T1000 (cell line): Measurements from ENCODE around the gene ZDHHC24.
"Not testable (repeated sequence)": the region's sequence is repeated elsewhere in the genome, so short reads cannot be mapped to it uniquely, and the experiment has no call there.

Experiments
- DNase-seq: peaks from one replicate; lab custom pipeline; 2025; ENCODE audit warnings: mixed read lengths; lab: John Stamatoyannopoulos, UW

ZDHHC24 gene, protein sequence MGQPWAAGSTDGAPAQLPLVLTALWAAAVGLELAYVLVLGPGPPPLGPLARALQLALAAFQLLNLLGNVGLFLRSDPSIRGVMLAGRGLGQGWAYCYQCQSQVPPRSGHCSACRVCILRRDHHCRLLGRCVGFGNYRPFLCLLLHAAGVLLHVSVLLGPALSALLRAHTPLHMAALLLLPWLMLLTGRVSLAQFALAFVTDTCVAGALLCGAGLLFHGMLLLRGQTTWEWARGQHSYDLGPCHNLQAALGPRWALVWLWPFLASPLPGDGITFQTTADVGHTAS

GRCh38 chr11:66545701-66546367 is at the start of gene ZDHHC24:
TSS of gene ZDHHC24 (minus strand) at chr11:66546048. CDS start at chr11:66546003, 45 bp downstream.
- DNase-seq = peak; percentile 97

DNA sequence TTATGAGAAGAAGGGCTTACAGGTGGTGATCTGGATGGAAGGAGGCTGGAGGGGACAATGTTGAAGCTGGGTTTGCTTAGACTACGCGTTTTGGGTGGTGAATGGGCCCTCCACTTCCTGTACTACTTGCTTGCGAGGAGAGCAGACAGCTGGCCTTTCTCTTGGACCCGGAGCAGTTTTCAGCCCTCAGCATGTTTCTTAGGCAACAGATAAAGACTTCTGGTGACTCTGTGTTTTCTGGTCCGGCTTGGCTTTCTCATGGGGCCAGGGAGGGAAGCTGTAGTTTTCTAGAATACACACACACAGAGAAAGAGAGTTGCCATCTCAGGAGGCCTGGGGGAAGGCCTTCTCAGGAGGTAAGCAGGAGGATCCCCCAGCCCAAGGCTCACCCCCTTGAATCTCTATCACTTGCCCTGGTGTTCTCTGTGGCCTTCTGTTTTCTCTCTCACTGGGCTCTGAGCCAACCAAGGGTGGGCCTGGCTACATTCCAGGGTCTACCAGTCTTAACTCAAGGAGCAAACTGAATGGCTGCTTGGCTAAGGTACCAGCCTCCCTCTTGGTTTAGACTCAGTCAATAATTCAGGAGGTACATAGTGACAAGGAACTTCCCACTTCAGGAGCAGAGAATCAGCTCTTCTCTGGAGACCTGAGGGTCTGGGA is 49.5 kb upstream of the ZDHHC24 start:
- no peak for DNase-seq

DNA sequence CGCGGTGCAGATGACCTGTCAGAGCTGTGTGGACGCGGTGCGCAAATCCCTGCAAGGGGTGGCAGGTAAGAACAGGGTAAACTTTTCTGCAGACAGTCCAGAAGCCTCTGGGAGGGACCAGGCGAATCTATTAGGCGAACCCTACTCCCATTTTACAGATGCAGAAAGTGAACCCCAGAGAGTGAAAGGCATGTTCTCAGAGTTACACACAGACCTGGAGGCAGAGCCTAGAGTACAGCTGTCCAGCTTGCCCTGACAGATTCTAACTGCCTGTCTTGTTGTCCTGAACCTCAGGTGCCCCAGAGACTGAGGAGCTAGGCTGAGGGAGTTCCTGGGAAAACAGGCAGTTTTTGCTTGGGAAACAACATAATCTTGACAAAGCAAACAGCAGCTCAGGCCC is 47.8 kb upstream of the ZDHHC24 start:
- DNase-seq = no peak

DNA sequence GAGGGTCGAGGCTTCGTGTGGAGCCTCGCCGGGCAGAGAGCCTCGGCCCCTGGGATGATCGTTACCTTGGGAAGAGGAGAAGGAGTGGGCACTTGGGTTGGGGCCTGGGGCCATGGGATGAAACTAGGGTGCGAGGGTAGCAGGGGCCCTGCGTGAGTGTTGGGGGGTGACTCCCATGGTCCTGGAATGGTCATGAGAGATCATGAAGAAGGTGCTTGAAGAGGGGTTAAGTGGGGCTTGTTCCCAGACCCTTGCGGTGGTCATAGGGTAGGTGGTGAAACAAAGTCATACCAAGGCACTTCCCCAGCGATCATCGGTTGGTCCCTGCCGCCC is 47.4 kb upstream of the ZDHHC24 start:
- no peak for DNase-seq

DNA sequence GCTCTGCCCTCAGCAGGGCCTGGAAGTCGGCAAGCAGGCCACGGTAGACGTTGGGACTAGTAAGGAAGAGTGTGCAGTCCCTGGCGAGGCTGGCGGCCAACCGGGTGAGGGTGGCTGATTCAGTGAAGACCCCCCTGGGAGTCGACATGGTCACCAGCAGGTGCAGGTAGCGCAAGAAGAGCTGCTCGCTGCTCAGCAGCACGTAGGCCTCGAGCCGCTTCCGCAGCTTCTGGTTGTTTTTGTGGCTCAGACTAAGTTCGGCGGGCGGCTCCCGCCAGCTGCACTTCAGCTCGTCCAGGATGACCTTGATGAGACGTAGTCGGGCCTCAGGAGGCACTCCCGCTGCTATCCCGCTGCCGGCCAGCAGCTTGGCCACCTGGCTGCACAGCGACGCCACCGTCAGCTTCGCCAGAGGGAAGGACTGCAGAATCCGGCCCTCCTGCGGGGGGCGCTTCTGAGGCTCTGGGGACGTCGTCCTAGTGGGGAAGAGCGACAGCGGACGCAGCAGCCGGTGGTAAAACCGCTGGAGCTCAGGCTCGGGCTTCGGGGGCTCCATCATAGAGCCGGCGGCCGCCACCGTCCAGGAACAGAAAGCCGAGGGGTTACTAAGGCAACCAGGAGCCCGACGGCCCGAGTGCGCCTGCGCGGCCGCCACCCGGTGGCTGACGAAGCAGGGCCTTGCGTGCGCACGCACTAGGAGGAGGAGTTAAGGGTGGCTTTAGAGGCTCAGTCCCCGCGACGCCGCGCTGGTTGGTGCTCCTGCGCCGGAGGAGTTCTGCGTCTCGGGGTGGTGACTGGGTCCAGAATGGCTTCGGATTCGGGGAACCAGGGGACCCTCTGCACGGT is 46.8 kb upstream of the ZDHHC24 start, which contains the start of the genes CCDC87 and CCS:
Gene CCDC87, minus strand, starts transcription at position 607 of the 846 bp plus-strand sequence. Its CDS starts 48 bp downstream, at position 559.
Gene CCS, plus strand, starts transcription at position 729 of the 846 bp plus-strand sequence. Its CDS starts 77 bp downstream, at position 806.
- peak; percentile 95 for DNase-seq

GRCh38 chr11:66591175-66591574 is 45.3 kb upstream of the ZDHHC24 start:
- no peak for DNase-seq

- DNase-seq = no peak
These were observed 44.3 kb upstream of the ZDHHC24 start for GRCh38 chr11:66589996-66590675.

- DNase-seq = not testable (repeated sequence)
These were observed 43.5 kb upstream of the ZDHHC24 start for GRCh38 chr11:66589315-66589714.

DNA sequence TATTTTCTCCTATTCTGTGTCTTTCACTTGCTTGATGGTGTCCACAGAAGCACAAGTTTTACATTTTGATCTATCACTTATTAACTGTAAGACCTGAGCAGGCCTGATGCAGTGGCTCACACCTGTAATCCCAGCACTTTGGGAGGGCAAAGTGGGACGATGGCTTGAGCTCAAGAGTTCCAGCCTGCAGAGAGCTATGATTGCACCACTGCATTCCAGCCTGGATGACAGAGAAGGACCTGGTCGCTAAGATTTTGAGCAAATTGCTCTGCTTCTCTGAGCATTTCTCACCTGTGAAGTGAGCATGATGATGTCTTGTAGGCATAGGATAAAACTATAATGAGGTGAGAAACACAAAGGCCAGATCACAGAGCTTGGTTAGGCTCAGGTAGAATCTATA is 40.3 kb upstream of the ZDHHC24 start:
- no peak for DNase-seq

DNA sequence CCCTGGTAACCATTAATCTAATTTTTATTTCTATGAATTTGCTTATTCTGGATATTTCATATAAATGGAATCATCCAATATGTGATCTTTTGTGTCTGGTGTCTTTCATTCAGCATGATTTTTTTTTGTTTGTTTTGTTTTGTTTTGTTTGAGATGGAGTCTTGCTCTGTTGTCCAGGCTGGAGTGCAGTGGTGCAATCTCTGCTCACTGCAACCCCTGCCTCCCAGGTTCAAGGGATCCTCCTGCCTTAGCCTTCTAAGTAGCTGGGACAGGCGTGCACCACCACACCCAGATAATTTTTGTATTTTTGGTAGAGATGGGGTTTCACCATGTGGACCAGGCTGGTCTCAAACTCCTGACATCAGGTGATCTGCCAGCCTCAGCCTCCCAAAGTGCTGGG is 39.6 kb upstream of the ZDHHC24 start:
- DNase-seq = not testable (repeated sequence)

GRCh38 chr11:66582565-66583147 is 36.8 kb upstream of the ZDHHC24 start:
- DNase-seq = not testable (repeated sequence)

DNA sequence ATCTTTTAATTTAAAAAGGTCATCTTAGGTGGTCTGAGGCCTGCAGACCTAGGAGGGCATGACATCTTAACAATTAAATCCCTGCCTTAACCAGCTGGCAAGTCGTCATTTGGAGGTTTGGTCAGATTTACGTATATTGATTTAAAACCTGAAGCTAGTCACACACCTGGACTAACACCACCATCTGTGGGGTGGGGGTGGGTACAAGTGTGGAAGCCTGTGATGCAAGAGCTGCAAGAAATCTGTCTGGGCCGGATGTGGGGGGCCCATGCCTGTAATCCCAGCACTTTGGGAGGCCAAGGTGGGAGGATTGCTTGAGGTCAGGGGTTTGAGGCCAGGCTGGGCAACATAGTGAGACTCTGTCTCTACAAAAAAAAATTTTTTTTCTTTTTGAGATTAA is 35.4 kb upstream of the ZDHHC24 start:
- DNase-seq = no peak

- DNase-seq = no peak
These were observed 35.0 kb upstream of the ZDHHC24 start for GRCh38 chr11:66580803-66581202.

DNA sequence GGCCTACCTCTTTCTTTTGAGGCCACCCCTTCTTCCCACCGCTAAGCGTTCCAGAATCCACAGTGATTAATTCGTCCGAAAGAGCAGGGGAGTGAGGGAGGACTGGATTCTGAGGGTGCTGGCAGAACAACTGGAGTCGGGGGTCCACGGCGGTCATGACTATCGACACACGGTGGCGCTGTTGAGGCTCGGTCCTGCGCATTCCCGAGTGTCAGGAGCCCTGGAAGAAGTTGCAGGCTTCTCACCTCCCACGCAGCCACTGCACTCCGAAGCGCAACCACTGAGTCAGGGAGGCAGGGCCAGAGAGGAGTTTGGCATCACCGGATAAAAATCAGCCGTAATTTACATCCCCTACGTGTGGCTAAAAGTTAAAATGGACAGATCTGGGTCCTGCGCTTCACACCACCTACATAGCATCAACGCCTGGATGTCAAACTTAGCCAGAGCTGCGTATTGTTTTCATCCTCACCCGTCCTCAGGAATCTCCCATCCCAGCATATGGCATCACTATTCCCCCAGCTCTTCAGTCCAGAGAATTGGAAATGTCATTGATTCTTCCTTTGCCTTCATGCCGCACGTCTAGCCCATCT is 33.3 kb upstream of the ZDHHC24 start:
- DNase-seq = peak; percentile 25

DNA sequence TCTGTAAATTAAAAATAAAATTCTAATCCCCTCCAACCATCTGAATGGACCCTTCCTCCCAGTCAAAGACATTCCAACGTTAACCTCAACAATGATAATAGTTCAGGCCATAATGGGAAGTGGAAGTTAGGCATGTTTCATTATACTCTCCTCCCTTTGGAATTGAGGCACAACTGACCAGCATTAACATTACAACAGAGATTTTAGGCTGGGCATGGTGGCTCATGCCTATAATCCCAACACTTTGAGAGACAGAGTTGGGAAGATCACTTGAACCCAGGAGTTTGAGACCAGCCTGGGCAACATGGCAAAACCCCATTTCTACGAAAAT is 25.0 kb upstream of the ZDHHC24 start:
- no peak for DNase-seq

DNA sequence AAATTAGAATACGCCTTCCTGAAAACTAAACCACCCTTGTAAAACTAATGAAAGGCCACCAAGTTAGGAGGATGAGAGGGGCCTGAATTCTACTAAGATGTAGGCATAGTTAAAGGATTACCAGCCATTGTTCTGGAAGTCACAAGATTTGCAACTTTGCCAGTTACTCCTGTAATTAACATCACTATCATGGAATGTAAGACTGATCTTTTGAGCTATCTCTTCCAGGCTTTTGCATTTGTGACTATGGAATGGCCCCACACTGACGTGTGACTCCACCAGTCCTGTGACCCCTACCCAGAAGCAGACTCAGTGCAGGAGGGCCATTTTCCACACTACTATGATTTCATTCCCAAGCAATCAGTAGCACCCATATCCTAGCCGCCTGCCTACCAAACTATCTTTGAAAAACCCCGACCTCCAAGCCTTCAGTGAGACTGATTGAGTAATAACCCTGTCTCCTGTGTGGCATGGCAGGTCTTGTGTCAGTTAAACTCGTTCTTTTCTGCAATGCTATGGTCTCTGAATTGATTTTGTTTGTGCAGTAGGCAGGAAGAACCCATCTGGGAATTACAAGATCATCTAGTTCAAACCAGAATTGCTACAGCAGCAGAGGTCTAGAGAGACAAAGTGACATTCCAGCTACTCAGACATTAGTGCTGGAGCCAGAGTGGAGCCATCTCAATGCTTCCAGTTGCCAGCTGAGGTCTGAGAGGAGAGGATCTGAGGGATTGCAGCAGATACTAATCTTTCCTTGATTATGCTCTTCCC is 24.4 kb upstream of the ZDHHC24 start:
- DNase-seq = no peak

GRCh38 chr11:66569076-66569475 is 23.2 kb upstream of the ZDHHC24 start:
- no peak for DNase-seq

GRCh38 chr11:66568124-66568916 is 22.5 kb upstream of the ZDHHC24 start, which contains the start of gene CTSF:
TSS of gene CTSF (minus strand) at chr11:66568606. CDS start at chr11:66568486, 120 bp downstream.
- peak; percentile 61 for DNase-seq

DNA sequence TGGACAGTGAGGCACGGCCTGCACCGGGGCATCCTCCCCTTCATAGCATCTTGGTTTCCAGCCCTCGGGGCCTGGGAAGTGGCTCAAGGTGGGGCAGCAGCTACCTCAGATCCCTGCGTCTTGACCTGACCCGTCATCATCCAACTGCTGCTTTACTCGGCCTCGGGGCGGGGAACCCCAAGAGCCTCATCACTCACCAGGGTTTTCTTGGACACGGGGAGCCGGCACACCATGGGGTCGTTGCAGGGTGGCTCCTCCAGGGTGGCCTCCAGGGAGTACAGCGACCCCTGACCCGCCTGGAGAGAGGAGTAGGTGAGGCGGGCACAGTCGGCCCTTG is 21.9 kb upstream of the ZDHHC24 start:
- no peak for DNase-seq
